Fibroblast of lung (primary cell): ENCODE data around the gene TANC1.

Source experiments
- CTCF ChIP-seq, 2 donors: IDR thresholded peaks in 1 of 2; conservative IDR thresholded peaks in 1 of 2; 1 replicate in 1 of 2; 2 replicates in 1 of 2; pipeline ENCODE4 v1.5.1; 2011 to 2012; ENCODE audit warnings: low read length in 2 of 2, control low read depth in 1 of 2, inconsistent platforms in 1 of 2, low read depth in 1 of 2, mild to moderate bottlenecking in 1 of 2
- EZH2 ChIP-seq: IDR thresholded peaks from 2 replicates; pipeline ENCODE4 v1.5.1; 2012; ENCODE audit warnings: low read length, control low read depth, mild to moderate bottlenecking; ENCODE audit errors: missing control alignments

GRCh38 chr2:159192371-159192918 lies 224.0 kb downstream of the TANC1 start:
- TF ChIP-seq CTCF (conservative IDR thresholded peaks at IDR 0.05 in 1 of 2, IDR thresholded peaks at IDR 0.05 in 1 of 2; ENCODE audit: low read depth in 1 of 2, low read length in 2 of 2), result no peak
- no peak for TF ChIP-seq EZH2
